ENCODE measurements around the gene GALNT18.
"Not testable (repeated sequence)": the region's sequence is repeated elsewhere in the genome, so short reads cannot be mapped to it uniquely, and the experiment has no call there.

GALNT18 gene

DNA sequence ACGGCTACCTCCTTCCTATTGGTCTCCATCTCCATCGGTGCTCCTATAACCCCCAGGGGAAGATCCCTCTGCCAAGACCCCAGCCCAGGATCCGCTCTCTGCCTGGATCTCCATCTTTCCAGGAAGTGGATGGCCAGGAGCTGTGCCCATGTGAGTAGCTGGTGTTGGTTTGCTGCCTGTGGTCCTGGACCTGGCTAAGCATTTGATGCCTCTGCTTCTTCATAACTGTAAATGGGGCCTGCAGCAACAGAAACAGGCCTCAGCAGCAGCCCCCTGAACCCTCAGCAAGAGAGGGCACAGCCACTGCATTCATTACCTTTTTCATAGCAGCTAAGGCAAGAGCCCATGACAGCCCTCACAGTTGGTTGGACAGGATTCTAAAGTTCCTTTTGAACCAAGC, 242.1 kb downstream of the GALNT18 start:
- DNase-seq = no peak

DNA sequence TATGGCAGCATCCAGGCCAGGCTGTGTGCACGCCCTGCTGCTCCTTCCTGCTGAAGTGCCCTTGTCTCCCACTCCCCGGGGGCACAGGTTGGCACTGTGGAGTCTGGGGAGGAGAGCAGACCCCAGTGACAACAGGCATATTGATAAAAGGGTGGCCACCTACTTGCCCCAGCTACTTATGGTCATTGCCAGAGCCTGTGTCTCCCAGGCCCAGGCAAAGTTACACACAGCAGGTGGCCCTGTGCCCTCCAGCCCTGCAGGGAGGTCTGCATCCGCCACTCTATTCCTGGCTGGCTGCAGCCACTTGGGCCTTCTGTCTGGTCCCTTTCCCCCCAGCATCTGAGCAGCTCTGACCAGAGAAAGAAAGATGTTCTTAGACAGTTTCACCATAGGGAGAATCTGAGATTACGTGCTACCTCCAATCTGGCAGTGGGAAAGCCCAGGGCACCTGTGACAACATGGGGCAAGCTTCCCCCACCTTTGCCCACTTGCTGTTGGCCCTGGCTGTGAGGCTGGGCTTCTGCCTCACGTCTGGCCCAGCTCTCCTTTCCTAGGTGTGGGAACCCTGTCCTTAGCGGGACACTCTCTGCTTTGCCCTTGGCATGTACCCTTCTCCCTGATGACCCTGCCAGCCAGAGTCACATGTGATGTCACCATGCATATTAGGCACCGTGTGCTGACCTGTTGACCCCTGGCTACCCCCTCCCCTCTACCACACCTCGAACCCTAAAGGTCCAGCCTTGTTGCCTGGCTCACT, 243.4 kb downstream of the GALNT18 start:
- no peak for DNase-seq

DNA sequence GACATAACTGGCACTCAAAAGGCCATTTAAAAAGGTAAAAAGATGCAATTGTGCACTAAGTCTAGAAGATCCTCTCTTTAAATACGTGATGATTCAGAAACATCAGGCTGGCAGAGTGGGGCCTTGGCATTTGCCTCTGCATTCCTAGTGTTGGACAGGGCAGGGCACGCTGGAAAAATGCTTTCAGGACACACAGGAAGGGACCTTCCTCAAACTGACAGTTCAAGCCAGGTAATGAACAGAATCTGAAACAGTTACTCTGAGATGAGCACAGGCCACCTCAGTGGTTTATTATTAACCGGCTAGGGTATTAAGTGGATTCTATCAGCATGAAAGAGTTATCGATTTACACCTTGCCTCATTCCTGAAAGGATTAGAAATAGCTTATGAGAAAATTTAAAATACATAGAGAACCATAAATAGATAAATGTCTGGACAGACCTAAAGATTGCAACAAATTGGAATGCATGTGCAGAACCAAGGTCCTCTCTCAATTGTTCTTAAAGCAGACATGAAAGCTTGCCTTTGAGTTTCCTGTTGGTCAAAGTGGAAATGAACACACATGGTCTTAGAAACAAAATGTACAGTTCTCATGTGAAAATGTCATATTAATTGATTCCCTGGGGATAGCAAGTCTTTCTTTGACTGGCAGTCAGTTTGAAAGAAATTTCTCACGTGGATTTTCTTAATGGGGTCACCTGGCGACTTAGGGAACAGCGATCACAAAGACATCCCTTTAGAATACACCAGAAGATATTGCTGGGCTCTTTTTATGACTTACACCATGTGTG, 247.3 kb downstream of the GALNT18 start:
- no peak for DNase-seq

DNA sequence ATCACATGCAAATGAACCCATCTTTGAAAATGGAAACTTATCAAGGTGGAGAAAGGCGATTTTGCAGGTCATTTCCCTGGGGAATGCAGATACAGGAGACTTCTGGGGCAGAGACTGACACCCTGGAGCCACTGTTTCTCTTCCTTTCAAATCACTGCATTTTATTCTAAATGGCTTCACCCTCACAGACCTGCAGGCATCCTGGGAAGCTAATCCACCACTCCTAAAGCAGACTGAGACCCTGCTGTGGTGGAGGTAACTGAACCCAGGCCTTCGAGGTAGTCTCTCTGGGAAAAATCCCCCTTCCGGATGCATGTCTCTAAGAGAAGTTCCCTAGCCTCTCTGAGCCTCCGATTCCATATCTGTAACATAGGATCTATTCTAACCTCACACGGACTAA, 247.9 kb downstream of the GALNT18 start:
- DNase-seq = no peak

DNA sequence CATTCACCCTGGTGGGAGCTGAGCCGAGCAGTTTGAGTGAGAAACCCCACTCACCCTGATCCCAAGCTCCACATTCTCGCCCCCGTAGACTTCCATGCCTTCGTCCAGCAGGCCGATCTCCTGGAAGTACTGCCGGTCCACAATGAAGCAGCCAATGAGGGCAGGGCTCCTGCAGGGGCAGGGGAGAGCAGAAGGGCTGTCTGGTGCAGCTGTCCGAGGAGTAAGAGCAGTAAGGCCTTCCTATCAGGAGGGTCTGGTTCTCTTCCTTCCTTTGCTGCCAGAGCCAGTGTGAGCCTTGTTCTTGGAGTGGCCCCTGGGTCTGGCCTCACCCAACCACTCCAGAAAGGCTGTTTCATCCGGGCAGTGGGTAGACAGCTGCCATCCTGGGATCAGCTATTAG, 249.3 kb downstream of the GALNT18 start:
- no peak for DNase-seq

DNA sequence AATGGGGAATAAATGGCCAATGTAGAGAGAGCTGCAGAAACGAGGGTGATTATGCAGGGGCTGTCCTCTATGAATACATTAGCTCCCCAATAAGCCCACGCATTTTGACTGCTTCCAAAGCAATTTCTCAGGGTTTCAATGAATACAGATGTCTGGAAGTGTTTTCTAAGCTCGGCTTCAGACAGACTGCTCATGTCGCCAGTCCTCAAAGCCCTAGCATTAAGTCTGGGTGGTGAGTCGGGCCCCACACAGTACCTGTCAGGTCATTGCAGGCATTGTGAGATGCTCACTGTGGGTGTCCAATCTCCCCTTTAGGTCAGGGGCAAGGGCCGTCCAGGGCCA, 250.9 kb downstream of the GALNT18 start:
- no peak for DNase-seq

DNA sequence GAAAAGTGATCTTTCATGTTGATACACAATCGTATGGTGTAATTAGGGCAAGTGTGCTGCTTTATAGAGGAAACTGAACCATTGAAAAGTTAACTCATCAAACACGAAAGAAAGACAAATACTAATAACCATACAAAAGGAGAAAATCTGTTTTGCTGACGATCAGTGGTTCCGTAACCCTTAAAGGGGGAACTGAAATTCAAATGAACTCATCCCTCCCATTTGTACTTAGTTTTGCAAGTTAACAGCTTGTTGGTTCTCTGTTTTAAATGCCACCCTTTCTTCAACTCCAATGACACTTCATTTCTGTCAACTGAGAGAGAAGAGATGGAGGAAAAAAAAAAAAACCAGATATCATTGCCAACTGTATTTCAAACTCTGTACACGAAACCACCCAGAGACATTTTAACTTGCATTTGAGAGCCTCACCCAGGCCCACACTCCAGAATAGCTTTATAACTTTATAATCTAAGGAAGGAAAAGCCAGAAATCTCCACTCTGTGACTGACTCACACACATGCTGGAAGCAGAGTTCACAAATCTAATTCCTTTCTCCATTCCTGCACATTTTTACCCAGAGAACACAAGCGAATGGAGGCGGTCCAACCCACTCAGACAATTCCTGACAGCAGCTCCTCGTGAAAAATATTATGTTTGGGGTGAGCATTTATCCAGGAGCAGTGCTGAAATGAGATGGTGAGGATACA, 251.4 kb downstream of the GALNT18 start:
- DNase-seq = peak; percentile 48

DNA sequence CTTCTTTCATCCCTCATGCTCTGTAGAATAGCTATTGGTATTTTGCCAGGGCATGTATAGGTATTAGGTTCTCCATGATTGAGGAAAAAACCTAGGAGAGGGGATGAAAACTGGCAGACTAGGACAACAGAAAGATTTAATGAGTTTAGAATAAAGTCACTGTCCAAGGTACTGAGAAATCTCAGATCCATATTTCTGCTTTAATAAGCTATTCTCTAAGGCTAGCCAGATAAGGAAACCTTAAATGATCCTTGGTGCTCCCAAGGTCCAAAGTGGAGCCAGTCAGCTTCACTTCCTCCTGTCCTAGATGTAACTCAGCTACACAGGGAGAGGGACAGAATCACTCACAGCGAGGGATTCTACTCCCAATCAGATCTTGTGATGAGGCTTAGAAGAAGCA, 255.0 kb downstream of the GALNT18 start:
- DNase-seq = no peak

DNA sequence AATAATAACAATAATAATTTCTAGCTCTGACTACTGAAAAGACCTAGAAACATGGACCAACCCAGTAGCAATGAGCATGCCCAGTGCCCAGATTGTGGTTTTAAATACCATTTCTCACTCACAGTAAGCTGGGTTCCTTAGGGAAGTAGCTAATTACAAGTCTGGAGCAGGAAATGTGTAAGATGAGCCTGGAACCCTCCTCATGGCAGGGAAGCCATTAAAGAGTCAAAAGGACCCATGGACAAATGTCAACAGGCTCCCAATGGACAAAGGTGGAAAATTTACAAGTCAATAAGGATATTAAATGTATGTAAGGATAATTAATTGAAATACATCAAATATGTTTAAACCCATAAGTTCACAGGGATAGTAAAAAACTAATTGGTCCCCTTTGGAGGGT, 258.1 kb downstream of the GALNT18 start:
- no peak for DNase-seq

DNA sequence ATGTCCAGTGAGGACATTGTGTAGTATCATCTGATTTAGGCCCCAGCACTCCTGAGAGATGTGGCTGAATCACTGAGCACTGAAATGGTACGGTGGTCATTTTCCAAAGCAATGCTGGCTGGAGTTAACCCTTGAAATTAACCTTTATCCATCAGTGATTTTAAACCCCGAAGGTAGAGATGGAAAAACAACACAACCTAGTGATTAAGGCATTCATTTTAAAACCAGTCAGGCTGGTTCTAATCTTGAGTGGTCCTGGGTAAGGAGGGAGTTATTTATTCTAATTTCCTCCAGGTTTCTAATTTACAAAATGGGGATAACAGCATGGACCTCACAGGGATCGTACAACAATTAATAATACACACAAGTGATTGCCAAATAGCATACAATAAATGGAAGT, 262.2 kb downstream of the GALNT18 start:
- DNase-seq = no peak

DNA sequence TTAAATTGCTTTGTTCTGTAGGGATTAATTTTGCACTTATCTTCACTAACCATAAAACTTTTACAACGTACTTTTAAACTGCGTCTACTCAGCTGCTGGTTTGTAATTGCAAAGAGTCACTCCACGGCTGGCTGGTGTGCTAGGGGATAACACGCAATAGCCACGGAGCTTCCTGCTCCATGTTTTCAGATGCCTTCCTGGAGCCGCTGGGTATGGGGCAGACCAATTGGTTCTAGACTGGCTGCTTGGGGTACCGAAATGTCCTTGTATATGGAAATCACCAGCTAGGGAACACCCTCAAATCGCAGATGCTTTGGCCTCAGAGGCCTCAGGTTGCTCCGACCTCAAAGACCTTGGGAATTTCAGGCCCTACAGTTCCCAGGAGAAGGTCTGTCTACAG, 265.0 kb downstream of the GALNT18 start:
- DNase-seq = no peak

DNA sequence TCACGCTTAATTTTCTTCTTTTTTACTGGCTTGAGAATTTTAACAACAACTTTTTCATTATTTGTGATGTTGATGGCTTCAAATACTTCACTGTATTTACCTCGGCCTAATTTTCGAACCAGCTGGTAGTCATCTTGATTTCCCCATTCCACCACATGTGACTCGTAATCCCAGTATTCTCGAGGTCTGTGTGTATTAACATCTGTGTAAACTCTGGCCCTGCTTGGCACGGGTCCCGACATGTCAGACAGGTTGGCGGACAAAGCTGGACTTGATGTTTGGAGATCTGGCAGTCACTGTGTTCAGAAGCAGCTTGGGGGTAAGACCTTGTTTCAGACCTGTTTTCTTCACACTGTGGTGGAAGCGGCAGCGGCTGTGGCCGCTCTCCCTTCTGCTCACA, 268.9 kb downstream of the GALNT18 start, which contains the start of gene CSNK2A3:
Gene CSNK2A3, minus strand, starts transcription at position 373 of the 400 bp plus-strand sequence. Its CDS starts 131 bp downstream, at position 242.
- not testable (repeated sequence) for DNase-seq

DNA sequence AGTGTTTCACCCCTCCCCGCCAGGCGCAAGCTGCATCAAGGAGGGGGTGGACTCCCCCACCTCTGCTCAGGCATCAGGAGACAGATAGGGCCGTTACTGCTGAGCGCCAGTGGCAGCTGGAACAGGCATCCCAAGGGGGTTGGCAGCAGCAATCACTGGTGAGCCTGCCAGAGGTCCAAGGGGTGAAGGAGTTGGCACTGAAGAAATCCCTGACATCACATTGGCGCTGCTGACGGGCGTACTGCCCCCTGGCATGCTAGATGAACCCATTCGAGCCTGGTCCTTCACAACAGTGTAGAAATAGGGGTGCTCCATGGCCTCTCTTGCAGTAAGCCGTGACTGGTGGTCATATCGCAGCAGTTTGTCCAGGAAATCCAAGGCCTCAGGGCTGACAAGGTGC, 270.0 kb downstream of the GALNT18 start:
- not testable (repeated sequence) for DNase-seq

DNA sequence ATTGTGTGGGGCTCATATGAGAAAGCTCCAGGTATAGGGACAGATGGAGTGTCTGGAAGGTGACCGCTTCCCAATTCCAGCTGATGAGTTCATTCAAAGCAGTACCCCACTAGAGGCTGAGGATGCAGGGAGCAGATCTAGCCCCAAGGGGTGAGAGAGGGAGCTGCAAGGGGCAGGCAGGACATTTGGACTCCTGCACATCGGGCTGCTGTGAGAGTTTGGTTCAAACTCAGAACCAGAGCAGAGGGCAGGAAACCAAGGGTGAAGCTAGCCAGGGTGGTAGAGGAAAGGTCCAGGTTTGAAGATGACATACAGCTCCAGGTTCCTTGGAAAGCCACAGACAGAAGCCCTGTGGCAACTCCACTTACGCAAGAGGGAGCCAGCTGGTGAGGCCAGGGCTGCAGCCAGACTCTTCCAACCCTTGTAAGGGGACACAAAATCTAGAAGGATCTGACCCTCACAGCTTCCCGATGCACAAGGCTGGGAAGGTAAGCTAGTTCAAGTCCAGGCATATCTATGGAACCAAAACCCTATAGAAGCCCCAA, 270.7 kb downstream of the GALNT18 start:
- no peak for DNase-seq

DNA sequence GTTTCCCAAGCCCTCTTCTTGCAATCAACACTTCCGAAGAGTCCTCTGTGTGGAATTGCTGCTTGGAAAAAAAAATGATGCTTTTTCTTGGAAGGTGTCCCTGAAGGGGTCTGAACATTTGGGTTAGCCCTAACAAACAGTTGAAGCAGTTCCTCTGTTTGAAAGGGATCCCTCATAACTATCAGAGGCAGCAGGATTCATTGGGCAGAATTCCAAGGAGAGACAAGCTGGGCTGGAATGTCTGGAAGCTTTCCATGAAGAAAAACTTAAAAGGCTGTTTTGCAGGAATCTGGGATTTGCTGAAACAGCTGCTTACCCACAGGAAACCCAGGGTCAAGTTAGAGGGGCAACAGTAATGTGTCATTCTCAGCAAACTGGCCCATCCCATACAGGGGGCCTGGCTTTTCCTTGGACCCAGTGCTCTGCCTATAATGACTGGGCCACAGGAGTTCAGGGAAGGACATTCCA, 271.9 kb downstream of the GALNT18 start:
- DNase-seq = peak; percentile 75

DNA sequence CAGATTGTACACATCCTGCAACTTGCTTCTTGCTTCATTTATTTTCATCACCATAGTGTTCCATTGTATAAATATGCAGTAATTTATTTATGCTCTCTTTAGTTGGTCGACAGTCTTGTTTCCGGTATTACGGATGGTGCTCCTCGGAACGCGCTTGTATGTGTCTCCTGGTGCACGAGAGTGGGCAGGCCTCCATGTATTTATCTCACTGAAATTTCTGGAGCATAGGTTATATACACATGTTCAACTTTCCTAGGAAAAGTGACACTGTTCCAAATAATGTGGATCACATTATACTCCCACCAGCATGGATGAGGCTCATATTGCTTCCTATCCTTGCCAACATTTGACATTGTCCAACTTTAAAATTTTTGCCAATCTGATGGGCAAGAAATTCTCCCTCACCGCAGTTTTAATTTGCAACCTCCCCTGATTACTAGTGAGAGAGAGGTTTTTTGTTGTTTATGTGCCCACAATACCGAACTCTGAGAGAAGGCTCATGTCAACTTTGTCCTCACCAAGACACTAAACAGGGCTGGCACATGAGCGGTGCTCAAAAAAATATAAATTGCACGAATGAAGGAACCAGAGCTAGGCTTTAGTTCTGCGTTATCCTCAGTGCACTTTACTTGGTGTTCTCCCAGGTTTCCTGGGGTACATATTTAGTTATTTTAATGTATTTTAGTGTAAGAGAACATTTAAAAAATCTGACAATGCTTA, 272.5 kb downstream of the GALNT18 start:
- peak; percentile 70 for DNase-seq

DNA sequence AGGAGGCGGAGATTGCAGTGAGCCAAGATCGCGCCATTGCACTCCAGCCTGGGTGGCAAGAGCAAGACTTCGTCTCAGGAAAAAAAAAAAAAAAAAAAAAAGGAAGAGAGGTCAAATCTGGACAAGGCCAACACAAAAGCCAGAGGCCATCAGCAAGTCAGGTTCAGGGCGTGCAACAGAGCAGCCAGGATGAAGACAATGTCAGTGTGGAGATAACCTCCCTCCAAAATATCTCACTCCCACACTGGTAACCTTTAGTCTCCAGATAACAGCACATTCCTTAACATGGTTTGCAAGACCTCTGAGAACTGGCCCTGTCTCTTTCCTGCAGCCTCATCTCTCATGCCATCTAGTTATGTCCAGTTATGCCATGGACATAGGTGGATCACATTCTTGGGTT, 273.5 kb downstream of the GALNT18 start:
- DNase-seq = no peak

DNA sequence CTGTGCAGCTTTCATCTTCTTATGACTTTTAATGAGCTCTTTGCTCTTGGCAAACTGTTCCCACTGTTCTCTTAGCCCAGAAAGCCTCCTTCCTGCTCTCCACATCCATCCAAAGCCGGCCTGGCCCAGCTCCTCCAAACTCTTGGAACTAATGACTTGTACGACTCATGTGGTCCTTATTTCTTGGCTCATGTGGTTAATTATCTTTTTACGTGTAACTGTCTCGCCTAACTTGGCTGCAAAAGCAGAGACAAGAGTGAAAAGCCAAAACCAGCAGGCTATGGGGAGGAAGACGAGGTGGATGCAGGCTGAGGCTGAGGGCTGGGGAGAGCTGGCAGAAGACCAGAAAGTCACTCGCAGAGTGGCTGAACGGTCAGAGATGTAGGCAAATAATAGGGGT, 274.2 kb downstream of the GALNT18 start:
- DNase-seq = peak; percentile 76

DNA sequence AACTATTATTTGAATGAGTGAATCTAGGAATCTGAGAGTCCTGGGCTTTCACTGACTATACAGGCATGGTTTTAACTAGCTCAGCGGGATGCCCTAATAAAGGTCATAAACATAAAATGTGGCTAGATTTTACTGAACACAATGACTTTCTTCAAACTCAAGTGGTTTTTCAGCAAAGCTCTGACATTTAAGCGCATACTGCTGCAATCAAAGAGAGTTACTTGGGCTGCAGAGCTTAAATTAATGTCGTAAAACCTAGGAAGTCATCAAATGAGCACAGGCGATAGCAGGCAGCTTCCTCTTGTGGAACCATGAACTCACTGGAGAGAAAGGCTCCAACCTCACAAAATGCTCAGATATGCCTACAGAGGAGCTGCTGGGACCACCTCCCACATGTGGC, 275.5 kb downstream of the GALNT18 start:
- no peak for DNase-seq

DNA sequence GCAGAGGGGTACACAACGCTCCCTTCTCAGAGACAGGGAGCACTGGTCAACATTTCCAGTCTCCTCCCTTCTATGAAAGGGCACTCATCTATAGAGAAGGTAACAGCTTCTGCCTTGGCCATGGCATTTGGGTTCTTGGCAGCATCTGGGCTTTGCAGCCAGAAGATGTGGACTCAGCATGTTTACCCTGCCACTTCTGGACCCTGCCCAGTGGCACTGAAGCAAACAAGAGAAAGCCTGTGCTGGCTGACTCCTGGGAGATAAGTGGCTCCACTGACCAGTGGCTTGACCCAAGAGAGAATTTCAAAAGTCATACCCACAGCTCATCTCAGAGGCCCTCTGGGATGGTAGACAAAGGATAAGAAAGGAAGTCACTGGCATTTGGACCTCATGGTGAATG, 276.7 kb downstream of the GALNT18 start:
- DNase-seq = no peak

DNA sequence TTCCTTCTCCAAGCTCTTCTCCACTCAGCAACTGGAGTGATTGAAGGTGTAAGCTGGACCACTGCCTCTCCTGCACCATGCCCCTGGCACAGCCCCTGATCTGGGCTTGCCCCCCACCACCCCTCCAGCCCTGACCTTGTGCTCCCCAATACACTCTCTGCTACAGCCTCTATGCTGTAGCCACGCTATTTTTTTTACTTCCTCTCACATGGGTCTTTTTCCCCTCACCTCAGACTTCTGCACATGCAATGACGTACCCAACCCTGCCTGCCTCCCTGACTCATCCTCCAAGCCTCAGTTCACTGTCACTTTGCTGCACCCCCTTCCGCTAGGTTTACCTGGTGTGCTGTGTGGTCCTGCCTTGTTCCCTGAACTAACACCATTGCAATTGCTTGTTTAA, 277.8 kb downstream of the GALNT18 start:
- no peak for DNase-seq

DNA sequence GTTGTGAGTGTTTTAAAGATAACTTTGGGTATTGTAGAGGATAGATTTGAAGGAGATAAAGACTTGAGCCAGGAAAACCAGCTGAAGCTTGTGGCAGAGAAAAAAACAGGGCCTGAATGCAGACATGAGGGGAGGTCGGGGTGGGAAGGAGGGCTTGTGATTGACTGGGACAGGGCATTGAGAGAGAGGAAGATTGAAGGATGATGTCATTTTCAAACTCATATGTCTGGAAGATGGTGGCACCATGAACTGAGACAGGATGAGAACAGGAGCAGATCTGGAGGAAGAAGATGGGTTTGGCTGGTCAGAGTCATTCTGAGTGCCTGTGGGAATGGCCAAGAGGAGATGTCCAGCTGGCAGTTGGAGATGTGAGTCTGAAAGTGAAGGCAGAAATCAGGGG, 283.5 kb downstream of the GALNT18 start:
- DNase-seq = no peak

DNA sequence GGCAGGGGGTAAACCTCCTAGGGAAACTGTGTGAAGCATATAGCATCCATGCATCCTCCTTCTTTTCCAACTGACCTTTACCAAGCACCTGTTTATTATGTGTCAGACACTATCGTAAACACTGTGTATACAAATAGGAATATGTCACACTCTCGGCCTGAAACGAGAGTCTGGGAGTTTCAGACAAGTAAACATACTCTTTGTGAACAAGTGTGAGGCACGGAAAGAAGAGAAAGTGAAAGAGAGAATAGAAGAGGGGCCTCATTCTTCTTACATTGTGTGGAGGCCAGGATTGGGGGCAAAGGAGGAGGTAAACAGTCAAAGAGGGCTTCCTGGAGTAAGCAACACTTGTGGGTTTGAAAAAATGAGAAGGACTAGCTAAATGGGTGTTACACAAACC, 285.1 kb downstream of the GALNT18 start:
- DNase-seq = no peak
